H1 (cell line): ENCODE data around the gene DNM2.

Source experiments
- CTCF ChIP-seq, 3 experiments: IDR thresholded peaks; 1 replicate in 2 of 3; 2 replicates in 1 of 3; pipeline versions ENCODE4 v1.5.1 to v1.6.1; 2011; ENCODE audit warnings: low read length in 3 of 3, mild to moderate bottlenecking in 3 of 3, inconsistent platforms in 2 of 3, low read depth in 1 of 3, moderate library complexity in 1 of 3; ENCODE audit not compliant: insufficient read depth in 1 of 3; ENCODE audit errors: control extremely low read depth in 1 of 3
- EGR1 ChIP-seq: IDR thresholded peaks from 2 replicates; pipeline ENCODE4 v1.6.1; 2011; ENCODE audit warnings: low read depth, low read length, borderline replicate concordance
- EP300 ChIP-seq, 2 experiments: IDR thresholded peaks; 1 replicate in 1 of 2; 2 replicates in 1 of 2; pipeline ENCODE4 v1.6.1; 2011 to 2012; ENCODE audit warnings: low read depth in 2 of 2, low read length in 2 of 2, mild to moderate bottlenecking in 2 of 2, borderline replicate concordance in 1 of 2, inconsistent platforms in 1 of 2, moderate library complexity in 1 of 2
- HDAC2 ChIP-seq, 2 experiments: fragments of 300-600 bp in 1 of 2; sonication (generic) in 1 of 2; IDR thresholded peaks; 2 replicates each; pipeline ENCODE4 v1.6.1; 2011 to 2012; ENCODE audit warnings: low read depth in 2 of 2, low read length in 2 of 2, mild to moderate bottlenecking in 2 of 2, moderate library complexity in 2 of 2, borderline replicate concordance in 1 of 2, inconsistent platforms in 1 of 2
- SP1 ChIP-seq: IDR thresholded peaks from 2 replicates; pipeline ENCODE4 v1.6.1; 2011; ENCODE audit warnings: low read depth, low read length
- USF2 ChIP-seq: IDR thresholded peaks from 2 replicates; pipeline ENCODE4 v1.6.1; 2011; ENCODE audit warnings: low read length, improper control_type of control experiment

DNA sequence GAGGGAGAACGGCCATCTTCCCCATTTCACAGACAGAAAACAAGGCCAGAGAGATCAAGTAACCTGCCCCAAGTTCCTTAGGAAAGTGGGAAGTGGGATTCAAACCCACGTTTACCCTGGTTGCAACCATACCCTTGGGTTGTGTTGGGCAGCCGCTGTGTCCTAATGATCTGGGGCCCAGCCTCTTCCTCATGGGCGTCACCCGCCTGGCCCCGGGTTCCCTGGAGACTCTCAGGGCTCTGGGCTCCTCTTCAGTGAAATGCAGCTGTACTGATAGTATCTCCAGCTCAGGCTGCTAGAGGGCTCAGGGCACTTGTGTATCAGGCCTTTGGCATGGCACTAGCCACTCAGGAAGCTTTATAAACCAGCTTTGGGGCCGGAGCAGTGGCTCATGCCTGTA lies 108.4 kb downstream of the DNM2 start:
- TF ChIP-seq CTCF (IDR thresholded peaks at IDR 0.05; ENCODE audit: control extremely low read depth in 1 of 3, insufficient read depth in 1 of 3, low read depth in 1 of 3, low read length in 3 of 3) (no peak), HDAC2 (IDR thresholded peaks at IDR 0.05; ENCODE audit: borderline replicate concordance in 1 of 2, low read depth in 2 of 2, low read length in 2 of 2) (no peak), EP300 (IDR thresholded peaks at IDR 0.05; ENCODE audit: borderline replicate concordance in 1 of 2, low read depth in 2 of 2, low read length in 2 of 2) (no peak), USF2 (no peak), SP1 (no peak), EGR1 (no peak)
